Trophoblast cell (in vitro differentiated cells and primary cell): ENCODE data around the gene GNL2.

Source experiments
- DNase-seq, 2 donors: peaks; one replicate each; pipeline ENCODE4 v3.0.0-alpha.2; 2016
- H2AFZ ChIP-seq: 2 replicates; pipeline ENCODE4 v1.6.1; 2013; ENCODE audit warnings: low read length, moderate library complexity, mild to moderate bottlenecking; ENCODE audit not compliant: insufficient read depth, poor library complexity
- H2AK5ac ChIP-seq: 2 replicates; pipeline ENCODE4 v1.6.1; 2013; ENCODE audit warnings: mild to moderate bottlenecking, low read length
- H2BK120ac ChIP-seq: 2 replicates; pipeline ENCODE4 v1.6.1; 2013; ENCODE audit warnings: low read length, mild to moderate bottlenecking, moderate library complexity; ENCODE audit not compliant: insufficient read depth, poor library complexity
- H2BK12ac ChIP-seq: 2 replicates; pipeline ENCODE4 v1.6.1; 2013; ENCODE audit warnings: mild to moderate bottlenecking, low read length, moderate library complexity
- H2BK5ac ChIP-seq: 2 replicates; pipeline ENCODE4 v1.6.1; 2013; ENCODE audit warnings: low read length, low read depth, moderate library complexity, mild to moderate bottlenecking; ENCODE audit not compliant: poor library complexity
- H3K14ac ChIP-seq: 2 replicates; pipeline ENCODE4 v1.6.1; 2013; ENCODE audit warnings: mild to moderate bottlenecking, low read length
- H3K18ac ChIP-seq: 2 replicates; pipeline ENCODE4 v1.6.1; 2013; ENCODE audit warnings: mild to moderate bottlenecking, low read length
- H3K23ac ChIP-seq: 2 replicates; pipeline ENCODE4 v1.6.1; 2013; ENCODE audit warnings: low read length
- H3K27ac ChIP-seq: 2 replicates; pipeline ENCODE4 v1.5.1; 2013; ENCODE audit warnings: low read depth, mild to moderate bottlenecking, inconsistent platforms, low read length, moderate library complexity
- H3K27me3 ChIP-seq: 2 replicates; pipeline ENCODE4 v1.6.1; 2013; ENCODE audit warnings: inconsistent platforms, mild to moderate bottlenecking, low read length, moderate library complexity; ENCODE audit not compliant: insufficient read depth
- H3K36me3 ChIP-seq, 2 experiments: 1 replicate in 1 of 2; 2 replicates in 1 of 2; pipeline ENCODE4 v1.6.1; 2013; ENCODE audit warnings: low read length in 2 of 2, mild to moderate bottlenecking in 2 of 2, moderate library complexity in 1 of 2; ENCODE audit not compliant: insufficient read depth in 2 of 2, control insufficient read depth in 1 of 2
- H3K4ac ChIP-seq: 2 replicates; pipeline ENCODE4 v1.6.1; 2013; ENCODE audit warnings: low read depth, mild to moderate bottlenecking, low read length, moderate library complexity
- H3K4me1 ChIP-seq, 2 experiments: 1 replicate in 1 of 2; 2 replicates in 1 of 2; pipeline ENCODE4 v1.6.1; 2013; ENCODE audit warnings: low read length in 2 of 2, mild to moderate bottlenecking in 2 of 2, moderate library complexity in 1 of 2; ENCODE audit not compliant: insufficient read depth in 2 of 2, control insufficient read depth in 1 of 2
- H3K4me2 ChIP-seq: 2 replicates; pipeline ENCODE4 v1.6.1; 2013; ENCODE audit warnings: inconsistent platforms, mild to moderate bottlenecking, low read length, moderate library complexity
- H3K4me3 ChIP-seq: 2 replicates; pipeline ENCODE4 v1.5.1; 2013; ENCODE audit warnings: mild to moderate bottlenecking, low read depth, low read length, inconsistent platforms
- H3K79me1 ChIP-seq: one replicate; pipeline ENCODE4 v1.6.1; 2013; ENCODE audit warnings: low read length
- H3K79me2 ChIP-seq: 2 replicates; pipeline ENCODE4 v1.6.1; 2013; ENCODE audit warnings: low read length, mild to moderate bottlenecking; ENCODE audit not compliant: control insufficient read depth, insufficient read depth, poor library complexity
- H3K9ac ChIP-seq: 2 replicates; pipeline ENCODE4 v1.6.1; 2013; ENCODE audit warnings: mild to moderate bottlenecking, low read length
- H3K9me3 ChIP-seq: 2 replicates; pipeline ENCODE4 v1.6.1; 2013; ENCODE audit warnings: low read depth, mild to moderate bottlenecking, control low read depth, inconsistent platforms, low read length; ENCODE audit not compliant: insufficient read depth
- H4K12ac ChIP-seq: 2 replicates; pipeline ENCODE4 v1.6.1; 2013; ENCODE audit warnings: low read depth, mild to moderate bottlenecking, low read length, moderate library complexity
- H4K8ac ChIP-seq: 2 replicates; pipeline ENCODE4 v1.6.1; 2013; ENCODE audit warnings: low read depth, mild to moderate bottlenecking, low read length, moderate library complexity
- H4K91ac ChIP-seq: one replicate; pipeline ENCODE4 v1.6.1; 2013; ENCODE audit warnings: low read depth, mild to moderate bottlenecking, low read length, moderate library complexity
- WGBS: extraction: QIAGEN DNeasy Blood & Tissue Kit; methylation state at CpG from one replicate; pipeline ENCODE4 v1.1.7; 2013; ENCODE audit warnings: missing lambda C conversion rate; ENCODE audit not compliant: insufficient read length, insufficient coverage; ENCODE audit errors: extremely low coverage; 5-methylcytosine and 5-hydroxymethylcytosine counted together

GNL2 gene

DNA sequence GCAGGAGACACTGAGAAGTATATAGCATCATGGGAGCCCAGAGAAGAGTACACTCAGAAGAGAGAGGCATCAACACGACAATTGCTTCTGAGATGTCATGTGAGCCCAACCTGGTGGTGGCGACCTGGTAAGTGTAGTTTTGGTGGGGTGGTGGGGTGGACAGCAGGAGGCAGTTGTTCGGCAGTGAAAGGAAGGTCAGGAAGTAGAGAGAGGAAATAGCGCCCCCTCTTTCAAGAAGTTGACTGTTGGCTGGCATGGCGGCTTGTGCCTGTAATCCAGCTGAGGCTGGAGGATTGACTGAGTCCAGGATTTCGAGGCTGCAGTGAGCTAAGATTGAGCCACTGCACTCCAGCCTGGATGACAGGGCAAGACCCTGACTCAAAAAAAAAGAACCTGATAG is 26.4 kb upstream of the GNL2 start:
- no CpG with 5 or more reads among the region's 6 CpGs for WGBS

DNA sequence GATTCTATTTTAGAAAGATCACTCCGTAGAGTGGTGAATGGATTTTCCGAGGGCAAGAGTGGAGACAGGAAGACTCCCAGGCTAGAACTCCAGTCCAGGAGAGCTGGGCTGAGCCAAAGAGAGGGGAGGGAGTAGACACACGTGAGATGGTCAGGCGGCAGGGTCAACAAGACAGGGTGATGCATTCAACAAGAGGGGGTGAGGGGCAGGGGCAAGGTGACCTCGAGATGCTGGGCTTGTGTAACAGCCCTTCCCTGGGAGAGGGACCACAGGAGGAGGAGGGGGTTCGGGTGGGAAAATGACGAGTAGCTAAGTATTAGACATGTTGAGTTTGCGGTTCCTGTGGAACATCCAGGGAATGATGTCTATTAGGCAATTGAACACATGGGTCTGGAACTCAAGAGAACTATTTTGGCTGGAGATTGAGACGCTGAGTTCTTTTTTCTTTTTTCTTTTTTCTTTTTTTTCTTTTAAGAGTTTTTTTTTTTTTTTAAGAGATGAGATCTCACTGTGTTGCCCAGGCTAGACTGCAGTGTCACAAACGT is 25.7 kb upstream of the GNL2 start:
- no peaks in the 10 kb centered on the region for H3K4me1 ChIP-seq

More for the DNA sequence above, 26.4 kb upstream of the GNL2 start:
- H3K18ac ChIP-seq, result no peak overlapping the region
- no peaks in the 10 kb centered on the region for H3K79me2 ChIP-seq
- H3K4ac ChIP-seq, result no peak overlapping the region
- H4K8ac ChIP-seq, result no peak overlapping the region
- no peak overlapping the region for H3K4me2 ChIP-seq
- no peak overlapping the region for H3K14ac ChIP-seq
- H3K4me1 ChIP-seq, result no peaks in the 10 kb centered on the region
- H3K4me3 ChIP-seq, result no peak overlapping the region
- H2BK12ac ChIP-seq, result no peak overlapping the region
- no peaks in the 10 kb centered on the region for H3K36me3 ChIP-seq
- DNase-seq, result no peak
- H3K27ac ChIP-seq, result no peak overlapping the region
- H2BK5ac ChIP-seq, result no peak overlapping the region
- H3K79me1 ChIP-seq, result no peaks in the 10 kb centered on the region
- H3K27me3 ChIP-seq, result peaks cover 8% of the 10 kb centered on the region
- no peak overlapping the region for H2AFZ ChIP-seq
- H3K9ac ChIP-seq, result no peak overlapping the region
- H3K23ac ChIP-seq, result no peak overlapping the region
- H4K12ac ChIP-seq, result no peak overlapping the region
- no peaks in the 10 kb centered on the region for H3K9me3 ChIP-seq
- no peak overlapping the region for H2BK120ac ChIP-seq
- H2AK5ac ChIP-seq, result no peak overlapping the region
- H4K91ac ChIP-seq, result no peak overlapping the region

DNA sequence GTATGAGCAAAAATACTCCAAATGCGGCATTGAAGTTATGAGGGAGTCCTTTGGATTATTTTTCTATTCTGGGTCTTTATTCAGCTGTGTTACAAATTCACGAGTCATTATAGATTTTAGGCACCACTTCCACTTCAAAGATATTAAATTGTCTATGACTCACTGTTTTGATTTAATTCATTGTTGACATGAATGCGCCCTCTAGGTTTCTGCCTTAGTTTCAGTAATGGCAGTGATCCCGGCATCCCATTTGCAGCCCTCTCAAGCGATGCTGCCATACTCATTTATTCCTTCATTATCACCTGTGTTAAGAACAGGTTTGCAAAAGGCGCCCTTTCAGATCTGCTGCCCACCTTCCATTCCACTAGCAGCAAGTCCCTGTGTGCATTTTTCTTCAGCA is 25.0 kb upstream of the GNL2 start:
- Histone ChIP-seq H3K36me3 (no peaks in the 10 kb centered on the region), H3K18ac (no peak overlapping the region), H4K12ac (no peak overlapping the region), H3K4me3 (peak overlapping the region; percentile 36), H3K4me2 (no peak overlapping the region), H3K27me3 (peaks cover 5% of the 10 kb centered on the region), H3K23ac (no peak overlapping the region), H2BK120ac (no peak overlapping the region), H4K91ac (no peak overlapping the region), H3K14ac (no peak overlapping the region), H3K27ac (no peak overlapping the region), H2AK5ac (no peak overlapping the region), H3K4me1 (no peaks in the 10 kb centered on the region), H3K79me1 (no peaks in the 10 kb centered on the region), H2AFZ (no peak overlapping the region), H2BK5ac (no peak overlapping the region), H3K9me3 (peaks cover 1% of the 10 kb centered on the region), H3K79me2 (no peaks in the 10 kb centered on the region), H2BK12ac (no peak overlapping the region), H4K8ac (no peak overlapping the region), H3K9ac (no peak overlapping the region), H3K4ac (no peak overlapping the region)
- WGBS, result no CpG with 5 or more reads among the region's 6 CpGs
- DNase-seq, result no peak

More for the DNA sequence above, 25.7 kb upstream of the GNL2 start:
- Histone ChIP-seq H3K4me2 (no peak overlapping the region), H2BK12ac (no peak overlapping the region), H3K18ac (no peak overlapping the region), H2BK120ac (no peak overlapping the region), H3K9ac (no peak overlapping the region), H3K79me2 (no peaks in the 10 kb centered on the region), H3K9me3 (no peaks in the 10 kb centered on the region), H2AK5ac (no peak overlapping the region), H4K8ac (no peak overlapping the region), H3K4me3 (no peak overlapping the region), H3K79me1 (no peaks in the 10 kb centered on the region), H3K36me3 (no peaks in the 10 kb centered on the region), H2BK5ac (no peak overlapping the region), H3K4ac (no peak overlapping the region), H3K27ac (no peak overlapping the region), H3K23ac (no peak overlapping the region), H3K27me3 (peaks cover 5% of the 10 kb centered on the region), H3K14ac (no peak overlapping the region), H2AFZ (no peak overlapping the region), H4K91ac (no peak overlapping the region), H4K12ac (no peak overlapping the region)
- no peak for DNase-seq
- WGBS, result no CpG with 5 or more reads among the region's 10 CpGs

DNA sequence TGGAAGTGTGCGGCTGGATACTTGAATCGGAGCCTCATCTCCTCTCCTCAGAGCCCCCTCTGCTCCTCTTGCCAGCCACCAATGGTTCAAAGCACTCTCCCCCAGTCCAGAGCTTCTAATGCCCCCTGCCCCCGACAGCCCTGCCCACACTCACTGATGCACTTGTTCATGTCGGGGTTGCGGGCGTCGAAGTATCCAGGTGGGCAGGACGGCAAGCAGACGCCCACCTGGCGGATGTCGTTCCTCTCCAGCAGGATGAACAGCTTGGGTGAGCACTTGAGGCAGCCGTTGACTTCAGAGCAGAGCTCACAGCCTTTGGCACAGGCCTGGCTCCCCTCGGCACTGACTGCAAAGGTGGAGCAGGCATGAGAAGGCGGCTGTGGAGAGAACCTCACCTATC is 20.6 kb upstream of the GNL2 start:
- Histone ChIP-seq H3K27me3 (peaks cover 3% of the 10 kb centered on the region), H3K14ac (no peak overlapping the region), H3K79me1 (no peaks in the 10 kb centered on the region), H2BK120ac (no peak overlapping the region), H3K4me1 (no peaks in the 10 kb centered on the region), H3K18ac (no peak overlapping the region), H2AK5ac (no peak overlapping the region), H2AFZ (no peak overlapping the region), H2BK12ac (no peak overlapping the region), H3K36me3 (no peaks in the 10 kb centered on the region), H3K4me3 (peak overlapping the region; percentile 6), H3K27ac (no peak overlapping the region), H4K12ac (no peak overlapping the region), H4K91ac (no peak overlapping the region), H3K79me2 (no peaks in the 10 kb centered on the region), H4K8ac (no peak overlapping the region), H2BK5ac (no peak overlapping the region), H3K9ac (no peak overlapping the region), H3K4ac (no peak overlapping the region), H3K4me2 (no peak overlapping the region), H3K23ac (no peak overlapping the region), H3K9me3 (peaks cover 1% of the 10 kb centered on the region)
- WGBS, result no CpG with 5 or more reads among the region's 14 CpGs
- DNase-seq, result no peak
